HG03064 (cell line): ENCODE measurements around the gene GBX1.

Source experiments
- ATAC-seq: cut with Tn5 transposase; IDR thresholded peaks from one replicate; pipeline ENCODE4 v1.9.1; 2021; ENCODE audit warnings: low read depth; ENCODE audit not compliant: unreplicated experiment

Gene GBX1

GRCh38 chr7:151195616-151196450 lies 28.3 kb upstream of the GBX1 start:
- ATAC-seq, result no peak

GRCh38 chr7:151194188-151194587 lies 26.7 kb upstream of the GBX1 start:
- no peak for ATAC-seq

- no peak for ATAC-seq
Observed at GRCh38 chr7:151193203-151193978, 25.9 kb upstream of the GBX1 start.

DNA sequence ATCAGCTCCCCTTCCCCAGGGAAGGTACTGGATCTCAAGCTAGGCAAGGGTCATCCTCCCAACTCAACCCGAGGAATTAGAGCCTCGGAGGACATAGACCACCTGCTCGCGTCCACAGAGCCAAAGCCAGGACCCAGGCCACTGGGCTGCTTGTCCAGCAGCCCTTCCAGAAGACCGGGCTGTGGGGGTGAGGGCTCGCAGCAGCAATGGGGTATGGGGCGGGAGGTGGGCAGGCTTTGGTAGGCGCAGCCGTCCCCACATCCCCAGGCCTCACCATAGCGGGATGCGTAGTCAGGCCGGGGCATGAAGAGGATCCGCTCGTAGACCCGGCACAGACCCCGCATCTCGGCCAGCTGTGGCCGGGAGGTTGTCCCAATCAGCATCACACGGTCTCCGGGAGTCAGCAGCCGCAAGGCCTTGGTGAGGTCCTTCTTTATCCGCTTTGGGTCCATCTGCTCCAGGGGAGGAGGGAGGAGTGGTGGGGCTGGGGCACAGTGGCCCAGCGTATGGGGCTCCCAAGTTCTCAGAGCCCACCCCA lies 24.6 kb upstream of the GBX1 start:
- no peak for ATAC-seq

GRCh38 chr7:151191544-151191943 lies 24.1 kb upstream of the GBX1 start:
- ATAC-seq, result no peak

GRCh38 chr7:151189038-151189437 lies 21.5 kb upstream of the GBX1 start:
- ATAC-seq, result no peak

GRCh38 chr7:151188252-151188542 lies 20.7 kb upstream of the GBX1 start:
- no peak for ATAC-seq

- no peak for ATAC-seq
Observed at GRCh38 chr7:151187409-151188251, 20.1 kb upstream of the GBX1 start.

DNA sequence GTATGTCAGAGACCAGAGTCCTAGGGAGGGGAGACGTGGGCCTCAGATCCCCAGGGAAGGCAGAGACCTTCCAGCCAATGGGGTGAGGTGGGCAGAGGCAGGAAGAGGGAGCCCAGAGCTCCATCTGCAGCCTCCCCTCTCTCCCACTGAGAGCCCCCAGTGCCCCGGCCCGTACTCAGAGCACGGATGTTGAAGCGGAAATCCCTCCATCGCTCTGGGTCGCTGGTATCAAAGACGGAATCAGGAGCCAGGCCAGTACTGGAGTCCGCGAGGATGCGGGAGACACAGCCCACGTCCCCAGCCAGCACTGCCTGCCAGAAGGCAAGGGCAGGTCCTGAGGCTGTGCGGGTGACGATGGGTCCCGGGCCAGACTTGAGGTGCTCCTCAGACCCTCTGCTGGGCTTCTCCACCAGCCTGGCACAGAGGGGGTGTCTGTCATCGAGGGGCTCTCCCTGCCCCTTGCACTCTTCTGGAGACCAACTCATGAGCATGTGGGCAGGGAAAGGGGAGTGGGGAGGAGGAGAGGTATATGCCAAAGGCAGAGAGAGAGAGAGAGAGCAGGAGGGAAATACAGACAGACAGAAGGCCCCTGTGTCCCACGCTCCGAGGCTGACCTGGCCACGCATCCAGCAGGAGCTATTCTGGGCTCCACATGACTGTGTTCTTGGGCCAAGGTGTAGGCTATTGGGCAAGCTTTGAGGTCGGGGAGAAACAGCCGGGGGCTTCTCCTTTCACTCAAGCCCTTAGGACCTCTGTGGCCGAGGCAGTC lies 19.3 kb upstream of the GBX1 start, which contains the start of gene ASB10:
Gene ASB10, minus strand, starts transcription at position 611 of the 769 bp plus-strand sequence. Its CDS starts 120 bp downstream, at position 491.
- no peak for ATAC-seq

DNA sequence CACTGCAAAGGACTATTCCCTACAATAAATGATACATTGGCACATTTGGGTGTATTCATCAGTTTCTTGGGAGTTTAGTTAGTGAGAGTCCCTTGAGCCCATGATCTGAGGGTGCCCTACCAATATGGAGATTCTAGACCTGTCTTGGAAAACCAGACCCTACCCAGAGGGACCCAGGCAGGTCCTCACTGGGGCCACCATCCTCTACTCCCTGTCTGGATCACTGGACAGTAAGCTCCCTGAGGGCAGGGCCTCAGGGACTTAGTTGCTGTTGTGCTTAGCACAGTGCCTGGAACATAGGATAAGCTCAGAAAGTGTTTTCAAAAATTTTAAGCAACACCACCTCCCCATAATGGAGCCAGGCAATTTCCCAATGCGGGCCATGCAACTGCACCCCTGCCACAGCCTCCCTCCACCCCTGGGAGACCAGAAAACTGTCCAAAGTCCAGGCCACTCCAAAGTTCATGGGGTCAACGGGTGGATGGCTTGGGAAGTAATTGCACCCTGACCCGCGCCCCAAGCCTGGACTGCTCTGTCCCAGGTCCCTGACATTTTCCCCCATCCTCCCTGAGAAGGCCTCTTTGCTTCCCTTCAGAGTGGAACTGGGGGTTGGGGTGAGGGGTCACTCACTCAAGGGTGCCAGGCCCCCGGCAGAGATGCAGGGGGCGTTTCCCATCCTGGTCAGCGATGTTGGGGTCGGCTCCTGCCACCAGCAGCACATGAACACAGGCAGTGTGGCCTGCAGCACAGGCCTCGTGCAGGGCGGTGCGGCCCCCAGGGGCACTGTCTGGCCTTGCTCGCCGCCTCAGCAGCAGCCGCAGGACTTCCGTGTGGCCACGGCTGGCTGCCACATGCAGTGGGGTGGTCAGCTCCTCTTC lies 18.5 kb upstream of the GBX1 start:
- ATAC-seq, result no peak

DNA sequence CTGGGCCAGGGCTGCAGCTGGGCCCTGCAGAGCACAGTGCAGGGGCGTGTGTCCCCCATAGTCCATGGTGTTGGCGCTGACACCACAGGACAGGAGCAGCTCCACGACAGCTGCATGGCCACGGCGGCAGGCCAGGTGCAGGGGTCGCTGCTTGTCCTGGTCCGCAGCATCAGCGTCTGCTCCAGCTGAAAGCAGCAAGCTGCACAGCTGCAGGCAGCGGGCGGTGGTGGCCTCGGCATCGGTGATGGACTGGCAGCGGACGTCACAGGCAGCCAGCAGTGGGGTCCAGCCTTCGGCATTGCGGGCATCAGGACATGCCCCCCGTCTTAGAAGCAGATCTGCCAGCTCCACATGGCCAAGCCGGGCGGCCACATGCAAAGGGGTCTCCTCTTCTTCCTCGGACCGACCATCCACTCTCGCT lies 13.5 kb upstream of the GBX1 start:
- no peak for ATAC-seq

DNA sequence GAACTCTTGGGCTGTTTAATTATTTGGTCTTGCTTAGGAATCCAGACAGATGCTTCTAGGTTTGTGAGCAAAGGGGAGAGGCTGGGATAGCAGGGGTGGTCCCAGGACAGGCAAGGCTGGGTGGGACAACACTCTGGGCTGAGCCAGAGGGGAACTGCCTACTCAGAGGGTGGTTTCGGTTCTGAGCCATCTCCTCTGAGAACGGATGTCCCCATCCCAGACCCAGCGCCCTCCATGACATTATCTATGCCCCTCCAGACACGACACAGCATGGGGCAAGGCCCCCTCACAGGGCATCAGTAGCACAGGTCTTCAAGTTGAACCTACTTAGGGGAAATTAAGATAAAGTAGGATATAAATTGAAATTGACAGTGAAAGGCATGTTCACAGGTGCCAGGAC lies 12.5 kb upstream of the GBX1 start:
- ATAC-seq, result no peak

GRCh38 chr7:151179287-151179860 lies 11.9 kb upstream of the GBX1 start:
- no peak for ATAC-seq

GRCh38 chr7:151178831-151179230 lies 11.3 kb upstream of the GBX1 start:
- no peak for ATAC-seq

DNA sequence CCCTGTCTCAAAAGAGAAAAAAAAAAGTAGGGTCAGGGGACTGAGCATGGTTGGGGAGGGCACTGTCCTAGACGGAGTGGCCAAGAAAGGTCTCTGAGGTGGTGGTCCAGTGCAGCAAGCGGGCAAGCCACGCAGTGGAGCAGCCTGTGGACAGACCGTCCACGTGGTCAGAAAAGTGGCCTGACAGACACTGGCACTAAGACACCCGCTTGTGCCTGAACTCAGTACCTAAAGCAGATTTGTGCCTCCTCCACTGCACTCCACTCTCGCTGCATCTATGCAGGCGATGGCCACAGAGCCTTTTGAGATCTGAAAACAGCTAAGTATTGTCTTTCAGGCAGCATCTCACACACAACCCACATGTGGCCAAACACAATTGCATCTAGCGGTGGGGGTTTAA lies 10.7 kb upstream of the GBX1 start:
- ATAC-seq, result no peak

- no peak for ATAC-seq
Observed at GRCh38 chr7:151177310-151177709, 9.8 kb upstream of the GBX1 start.

GRCh38 chr7:151176401-151176800 lies 8.9 kb upstream of the GBX1 start:
- no peak for ATAC-seq

GRCh38 chr7:151175793-151176311 lies 8.4 kb upstream of the GBX1 start:
- no peak for ATAC-seq
